ENCODE data around the gene MYT1.

MYT1 gene

GRCh38 chr20:64140061-64140931, 24.0 kb upstream of the MYT1 start:
- DNase-seq, result no peak

- no peak for DNase-seq
These were observed 23.3 kb upstream of the MYT1 start for GRCh38 chr20:64140956-64141355.

- DNase-seq, result no peak
These were observed 21.7 kb upstream of the MYT1 start for GRCh38 chr20:64142590-64142989.

GRCh38 chr20:64143018-64143801, 21.0 kb upstream of the MYT1 start:
- no peak for DNase-seq

GRCh38 chr20:64144144-64144912, 19.9 kb upstream of the MYT1 start:
- no peak for DNase-seq

- no peak for DNase-seq
These were observed 18.6 kb upstream of the MYT1 start for GRCh38 chr20:64145458-64146300.

DNA sequence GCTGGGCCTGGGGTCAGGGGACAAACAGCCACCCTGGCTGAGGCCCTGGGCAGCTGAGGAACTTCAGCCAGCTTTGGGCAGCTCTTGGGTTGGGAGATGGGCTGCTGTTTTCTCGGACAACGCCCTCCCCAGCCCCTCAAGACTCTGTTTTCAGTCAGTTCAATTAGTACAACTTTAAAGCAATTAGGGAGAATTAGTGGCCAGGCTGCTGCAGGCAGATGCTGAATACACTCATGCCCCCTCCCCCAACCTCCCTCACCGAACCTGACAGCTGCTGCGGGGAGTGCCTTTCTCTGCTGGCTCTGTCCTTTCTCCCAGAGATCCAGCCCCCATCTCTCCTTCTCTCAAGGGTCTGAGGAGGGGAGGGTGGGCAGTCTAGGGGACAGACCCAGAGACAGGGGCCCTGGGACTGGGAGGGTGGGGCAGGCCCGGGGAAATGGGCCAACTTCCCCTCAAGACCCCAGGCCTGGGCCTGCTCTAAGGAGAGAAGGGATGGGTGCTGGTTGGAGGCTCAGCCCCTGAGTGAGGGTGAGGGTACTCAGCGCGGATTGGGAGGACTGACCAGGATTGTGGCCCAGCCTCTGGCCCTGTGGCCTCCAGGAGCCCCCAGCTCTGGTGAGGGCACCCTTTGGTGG, 17.8 kb upstream of the MYT1 start:
- no peak for DNase-seq

- DNase-seq, result no peak
These were observed 17.2 kb upstream of the MYT1 start for GRCh38 chr20:64146936-64147477.

DNA sequence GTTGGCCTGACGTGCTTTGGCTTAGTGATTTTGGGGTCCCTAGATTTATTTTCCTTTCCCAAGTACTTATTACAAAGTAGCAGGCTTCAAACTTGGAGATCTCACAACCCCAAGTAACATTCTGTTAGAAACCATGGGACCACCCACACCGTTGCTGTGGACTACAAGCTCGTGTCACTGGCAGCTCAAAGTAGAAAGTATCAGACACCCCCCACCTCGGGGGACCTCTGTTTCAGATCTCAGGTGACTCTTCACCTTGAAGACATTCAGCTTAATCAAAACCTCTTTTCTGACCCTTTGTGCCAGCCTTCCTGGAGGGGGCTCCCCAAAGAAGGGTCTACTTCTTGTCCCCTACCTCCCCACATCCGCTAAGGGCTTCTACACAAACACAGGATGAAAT, 15.7 kb upstream of the MYT1 start:
- no peak for DNase-seq

DNA sequence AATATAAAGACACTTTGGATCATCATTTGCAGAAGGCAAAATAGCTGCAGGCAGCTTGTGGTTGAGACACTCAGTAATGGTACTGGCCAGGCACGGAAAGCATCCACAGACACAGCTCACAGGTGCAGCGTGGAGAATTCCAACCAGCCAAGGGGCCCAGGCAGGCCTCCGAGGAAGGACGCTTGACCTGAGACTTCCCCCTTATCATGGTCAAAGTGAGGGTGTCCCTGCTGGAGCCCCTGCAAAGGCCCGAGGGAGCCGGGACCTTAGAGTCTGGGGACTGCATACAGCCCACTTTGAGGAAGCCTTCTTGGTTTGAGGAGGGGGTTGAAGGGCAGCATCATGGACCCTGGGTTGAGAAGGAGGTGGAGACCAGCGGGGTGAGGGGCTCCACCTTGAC, 15.1 kb upstream of the MYT1 start:
- no peak for DNase-seq

DNA sequence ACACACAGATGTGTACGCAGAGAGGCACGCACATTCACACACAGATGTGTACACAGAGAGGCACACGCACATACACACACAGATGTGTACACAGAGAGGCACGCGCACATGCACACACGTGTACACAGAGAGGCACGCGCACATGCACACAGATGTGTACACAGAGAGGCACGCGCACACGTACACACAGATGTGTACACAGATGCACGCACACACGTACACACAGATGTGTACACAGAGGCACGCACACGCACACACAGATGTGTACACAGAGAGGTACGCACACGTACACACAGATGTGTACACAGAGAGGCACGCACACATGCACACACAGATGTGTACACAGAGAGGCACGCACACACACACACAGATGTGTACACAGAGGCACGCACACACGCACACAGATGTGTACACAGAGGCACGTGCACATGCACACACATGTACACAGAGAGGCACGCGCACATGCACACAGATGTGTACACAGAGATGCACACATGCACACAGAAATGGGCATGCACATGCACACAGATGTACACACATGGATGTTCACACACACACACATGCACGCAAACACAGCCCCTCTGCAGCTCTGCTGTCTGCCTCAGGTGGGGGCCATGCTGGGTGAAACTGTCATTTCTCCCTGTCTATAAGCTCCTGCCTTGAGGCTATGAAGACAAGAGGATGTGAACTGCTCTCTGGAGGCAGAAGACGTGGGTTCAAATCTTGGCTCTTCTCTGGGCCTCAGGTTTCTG, 14.3 kb upstream of the MYT1 start:
- no peak for DNase-seq

DNA sequence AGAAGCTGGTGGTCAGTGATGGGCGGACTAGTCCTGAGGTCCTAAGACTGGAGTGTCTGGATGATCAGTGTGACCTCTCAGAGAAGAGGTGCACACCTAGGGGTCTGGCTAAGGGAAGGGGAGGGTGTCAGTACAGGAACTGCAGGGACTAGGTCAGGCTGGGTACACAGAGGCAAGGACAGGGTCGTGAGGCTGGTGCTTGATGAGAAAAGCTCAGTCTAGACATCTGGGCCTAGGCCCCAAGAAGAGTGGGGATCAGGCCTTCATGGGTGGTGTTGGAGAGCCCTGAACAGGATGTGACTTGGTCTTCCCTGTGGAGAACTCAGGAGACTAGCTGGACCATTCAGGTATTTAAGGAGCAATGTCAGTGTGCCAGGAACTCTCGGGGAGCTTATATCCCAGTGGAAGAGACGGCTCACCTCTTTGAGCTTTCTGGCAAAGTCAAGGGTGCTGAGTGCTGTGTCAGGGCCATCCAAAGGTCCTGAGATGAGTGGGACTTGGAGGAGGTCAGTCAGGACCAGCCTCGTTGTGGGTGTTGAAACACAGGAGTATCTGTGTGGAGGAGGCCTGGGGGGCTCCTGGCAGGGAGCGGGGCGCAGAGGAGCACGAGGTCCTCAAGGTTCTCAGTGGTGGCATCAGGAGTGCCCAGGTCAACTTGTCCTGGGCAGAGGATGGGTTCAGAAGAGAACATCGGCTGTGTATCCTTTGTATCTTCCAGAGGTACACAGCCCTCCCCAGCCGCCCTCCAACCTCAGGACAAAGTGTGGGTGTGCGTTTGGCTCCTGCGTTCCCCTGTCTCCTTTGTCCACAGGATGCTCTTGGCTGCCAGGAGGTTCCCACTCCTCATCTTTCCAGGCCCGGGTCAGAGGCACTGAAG, 13.3 kb upstream of the MYT1 start:
- DNase-seq, result no peak

- DNase-seq, result no peak
These were observed 12.4 kb upstream of the MYT1 start for GRCh38 chr20:64151633-64152530.

- DNase-seq, result no peak
These were observed 11.3 kb upstream of the MYT1 start for GRCh38 chr20:64152906-64153305.

GRCh38 chr20:64153410-64153809, 10.8 kb upstream of the MYT1 start:
- no peak for DNase-seq

DNA sequence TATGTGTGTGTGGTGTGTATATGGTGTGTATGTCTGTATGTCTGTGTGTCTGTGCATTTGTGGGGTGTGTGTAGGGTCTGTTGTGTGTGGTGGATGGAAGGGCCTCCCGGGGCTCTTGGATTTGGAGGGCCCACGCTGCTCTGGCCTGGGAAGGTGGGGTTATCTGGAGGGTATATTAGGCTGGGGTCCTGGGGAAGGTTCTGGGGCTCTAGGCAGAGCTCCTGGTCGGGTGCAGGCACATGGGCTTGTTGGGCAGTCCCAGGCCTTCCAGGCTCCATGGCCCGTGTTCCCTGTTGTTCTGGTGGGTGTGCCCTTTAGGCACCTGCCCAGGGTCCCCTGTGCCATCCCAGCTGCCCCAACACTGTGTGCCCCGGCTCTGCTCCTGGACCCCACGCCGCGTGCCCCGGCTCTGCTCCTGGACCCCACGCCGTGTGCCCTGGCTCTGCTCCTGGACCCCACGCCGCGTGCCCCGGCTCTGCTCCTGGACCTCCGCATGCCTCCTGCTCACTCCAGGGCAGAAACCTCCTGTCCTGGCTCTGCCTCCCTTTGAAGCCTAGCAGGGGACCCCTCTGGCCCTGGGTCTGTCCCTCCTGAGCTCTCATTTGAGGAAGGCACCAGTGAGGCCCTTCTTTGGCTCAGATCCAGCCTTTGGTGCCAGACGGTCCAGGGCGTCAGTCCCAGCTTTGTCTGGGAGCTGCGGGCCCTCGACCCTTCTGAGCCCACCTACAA, 10.2 kb upstream of the MYT1 start:
- no peak for DNase-seq

- no peak for DNase-seq
These were observed 9.5 kb upstream of the MYT1 start for GRCh38 chr20:64154590-64155257.

All from 8988T (cell line).